Stimulated activated CD4-positive, alpha-beta T cell treated with anti-CD3 and anti-CD28 coated beads, TNF-alpha, amount 100 ng/mL, for 1 hour (primary cell): ENCODE results near the gene RRP15.

Experiments used
- DNase-seq, 3 donors: peaks; one replicate each; pipeline ENCODE4 v3.0.0-alpha.2; 2020; ENCODE audit warnings: low read depth in 3 of 3, low spot score in 1 of 3

The RRP15 gene

GRCh38 chr1:218339267-218339831, 54.3 kb downstream of the RRP15 start:
- no peak for DNase-seq

DNA sequence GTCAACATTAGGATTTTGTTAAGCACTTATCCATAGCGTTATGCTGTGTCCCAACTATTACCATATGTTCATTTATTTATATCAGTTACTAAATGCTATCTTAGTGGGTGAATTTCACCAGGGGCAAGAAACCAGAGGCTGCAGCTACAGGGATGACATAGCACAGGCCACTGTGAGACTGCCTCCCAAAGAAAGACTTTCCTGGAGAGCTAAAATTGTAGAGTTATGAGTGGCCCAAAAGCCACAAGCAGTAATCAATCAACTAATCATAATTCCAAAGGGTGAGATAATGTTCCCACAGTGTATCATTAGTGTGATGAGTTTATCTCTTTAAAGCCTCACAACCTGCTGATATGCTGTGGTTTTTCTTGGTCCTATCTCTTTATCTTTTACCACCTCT, 56.2 kb downstream of the RRP15 start:
- no peak for DNase-seq

DNA sequence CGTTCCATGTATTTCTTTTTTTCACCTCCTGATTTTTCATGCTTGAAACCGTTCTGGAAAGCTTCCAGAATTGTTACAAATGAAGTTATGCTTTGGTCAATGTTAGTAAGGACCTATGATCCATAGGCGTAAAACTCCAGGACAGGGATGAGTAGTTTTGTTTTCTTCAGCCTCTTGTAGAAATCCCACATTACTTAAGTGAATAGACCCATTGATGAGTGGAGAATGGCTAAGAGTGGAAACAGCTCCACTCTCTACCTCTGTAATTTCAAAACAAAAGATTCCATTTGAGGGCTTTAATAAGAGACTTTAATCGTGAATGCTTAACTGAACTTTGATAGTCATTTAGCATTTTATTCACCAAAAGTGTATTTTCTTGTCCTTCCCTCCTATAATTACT, 57.0 kb downstream of the RRP15 start:
- no peak for DNase-seq

DNA sequence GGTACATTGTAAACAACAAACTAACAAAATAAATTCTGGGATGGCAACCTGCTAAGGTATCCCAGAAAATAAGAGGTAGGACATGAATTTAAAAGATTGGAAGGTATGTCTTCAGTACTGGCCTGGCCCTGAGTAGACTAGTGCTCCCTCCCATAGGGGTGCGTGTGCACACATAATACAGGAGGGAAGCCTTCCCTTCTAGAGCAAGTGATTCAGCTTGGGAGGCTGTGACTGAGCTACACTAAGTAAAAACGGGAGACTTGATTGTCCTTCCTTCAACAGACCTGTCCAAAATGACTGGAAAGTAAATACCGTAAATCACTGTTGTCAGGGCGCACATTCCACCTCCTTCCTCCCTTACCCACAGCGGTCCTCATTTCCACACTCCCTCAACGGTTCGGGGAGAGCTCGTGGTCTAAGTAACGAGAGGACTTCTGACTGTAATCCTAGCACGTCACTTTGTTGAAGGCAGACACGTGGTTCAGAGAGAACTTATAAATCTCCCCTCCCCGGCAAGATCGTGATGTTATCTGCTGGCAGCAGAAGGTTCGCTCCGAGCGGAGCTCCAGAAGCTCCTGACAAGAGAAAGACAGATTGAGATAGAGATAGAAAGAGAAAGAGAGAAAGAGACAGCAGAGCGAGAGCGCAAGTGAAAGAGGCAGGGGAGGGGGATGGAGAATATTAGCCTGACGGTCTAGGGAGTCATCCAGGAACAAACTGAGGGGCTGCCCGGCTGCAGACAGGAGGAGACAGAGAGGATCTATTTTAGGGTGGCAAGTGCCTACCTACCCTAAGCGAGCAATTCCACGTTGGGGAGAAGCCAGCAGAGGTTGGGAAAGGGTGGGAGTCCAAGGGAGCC, 60.0 kb downstream of the RRP15 start, which contains the start of gene TGFB2:
Gene TGFB2, plus strand, starts transcription at position 523 of the 859 bp plus-strand sequence. CDS start 1,366 bp downstream, outside the sequence.
- no peak for DNase-seq

DNA sequence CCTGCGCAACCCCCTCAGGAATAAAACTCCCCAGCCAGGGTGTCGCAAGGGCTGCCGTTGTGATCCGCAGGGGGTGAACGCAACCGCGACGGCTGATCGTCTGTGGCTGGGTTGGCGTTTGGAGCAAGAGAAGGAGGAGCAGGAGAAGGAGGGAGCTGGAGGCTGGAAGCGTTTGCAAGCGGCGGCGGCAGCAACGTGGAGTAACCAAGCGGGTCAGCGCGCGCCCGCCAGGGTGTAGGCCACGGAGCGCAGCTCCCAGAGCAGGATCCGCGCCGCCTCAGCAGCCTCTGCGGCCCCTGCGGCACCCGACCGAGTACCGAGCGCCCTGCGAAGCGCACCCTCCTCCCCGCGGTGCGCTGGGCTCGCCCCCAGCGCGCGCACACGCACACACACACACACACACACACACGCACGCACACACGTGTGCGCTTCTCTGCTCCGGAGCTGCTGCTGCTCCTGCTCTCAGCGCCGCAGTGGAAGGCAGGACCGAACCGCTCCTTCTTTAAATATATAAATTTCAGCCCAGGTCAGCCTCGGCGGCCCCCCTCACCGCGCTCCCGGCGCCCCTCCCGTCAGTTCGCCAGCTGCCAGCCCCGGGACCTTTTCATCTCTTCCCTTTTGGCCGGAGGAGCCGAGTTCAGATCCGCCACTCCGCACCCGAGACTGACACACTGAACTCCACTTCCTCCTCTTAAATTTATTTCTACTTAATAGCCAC, 60.7 kb downstream of the RRP15 start:
- DNase-seq = peak in 1 of 3 donors; percentile 16

DNA sequence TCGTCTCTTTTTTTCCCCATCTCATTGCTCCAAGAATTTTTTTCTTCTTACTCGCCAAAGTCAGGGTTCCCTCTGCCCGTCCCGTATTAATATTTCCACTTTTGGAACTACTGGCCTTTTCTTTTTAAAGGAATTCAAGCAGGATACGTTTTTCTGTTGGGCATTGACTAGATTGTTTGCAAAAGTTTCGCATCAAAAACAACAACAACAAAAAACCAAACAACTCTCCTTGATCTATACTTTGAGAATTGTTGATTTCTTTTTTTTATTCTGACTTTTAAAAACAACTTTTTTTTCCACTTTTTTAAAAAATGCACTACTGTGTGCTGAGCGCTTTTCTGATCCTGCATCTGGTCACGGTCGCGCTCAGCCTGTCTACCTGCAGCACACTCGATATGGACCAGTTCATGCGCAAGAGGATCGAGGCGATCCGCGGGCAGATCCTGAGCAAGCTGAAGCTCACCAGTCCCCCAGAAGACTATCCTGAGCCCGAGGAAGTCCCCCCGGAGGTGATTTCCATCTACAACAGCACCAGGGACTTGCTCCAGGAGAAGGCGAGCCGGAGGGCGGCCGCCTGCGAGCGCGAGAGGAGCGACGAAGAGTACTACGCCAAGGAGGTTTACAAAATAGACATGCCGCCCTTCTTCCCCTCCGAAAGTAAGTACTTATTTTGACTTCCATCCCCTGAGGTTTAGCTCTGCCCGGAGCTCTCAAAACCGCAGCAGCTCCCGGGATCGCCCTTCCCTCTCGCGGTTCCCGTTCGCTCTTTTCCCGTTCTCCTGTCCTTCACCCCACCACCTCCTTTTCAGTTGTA, 61.5 kb downstream of the RRP15 start:
- no peak for DNase-seq

DNA sequence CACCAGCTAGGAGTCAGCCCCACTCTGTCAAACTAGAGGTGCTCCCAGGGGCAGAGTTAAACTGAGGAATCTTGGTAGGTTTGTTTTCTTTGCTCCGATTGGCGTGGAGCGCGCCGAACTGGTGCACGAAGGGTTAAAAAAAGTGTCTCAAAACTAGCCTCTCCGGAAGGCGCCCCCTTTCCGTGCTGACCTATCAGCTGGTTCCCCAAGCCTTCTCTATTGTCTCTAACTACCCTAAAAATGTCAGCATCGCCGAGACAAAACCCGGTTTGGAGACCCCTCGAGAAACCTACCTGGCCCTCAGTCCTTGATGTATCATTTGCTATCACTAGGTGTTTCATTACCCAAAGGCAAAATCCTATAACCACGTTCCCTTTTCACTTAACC, 62.2 kb downstream of the RRP15 start:
- DNase-seq = no peak

GRCh38 chr1:218347723-218348627, 62.9 kb downstream of the RRP15 start:
- no peak for DNase-seq

GRCh38 chr1:218348628-218349071, 63.6 kb downstream of the RRP15 start:
- no peak for DNase-seq

DNA sequence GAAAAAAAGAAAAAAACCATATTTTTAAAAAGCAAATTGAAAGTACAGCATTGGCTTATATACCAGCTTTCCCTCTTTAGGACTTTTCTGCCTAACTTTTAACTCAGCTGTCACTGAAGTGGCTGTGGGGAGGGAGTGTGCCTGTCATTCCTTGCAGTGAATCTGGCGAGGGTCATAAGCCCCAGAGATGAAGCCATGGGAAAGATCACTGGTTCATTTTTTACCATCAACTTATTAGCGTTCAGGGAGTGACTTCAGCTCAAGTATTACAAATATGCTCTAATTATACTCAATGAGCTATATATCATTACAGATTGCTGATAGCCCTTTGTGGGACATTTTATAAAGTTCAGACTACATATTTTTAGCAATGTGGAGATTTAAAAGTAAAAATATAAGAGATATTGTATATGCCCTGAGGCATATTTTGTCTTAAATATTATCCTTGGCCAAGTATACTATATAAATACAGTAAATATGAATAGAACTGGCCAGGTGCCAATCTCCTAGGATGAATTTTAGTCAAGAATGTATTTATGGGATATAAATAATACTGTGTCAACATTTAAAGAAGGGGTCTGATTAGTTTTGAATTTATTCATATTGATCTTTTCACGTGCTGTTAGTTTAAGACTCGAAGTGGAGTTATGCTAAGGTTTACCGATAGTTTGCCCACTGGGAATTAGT, 64.4 kb downstream of the RRP15 start:
- no peak for DNase-seq

DNA sequence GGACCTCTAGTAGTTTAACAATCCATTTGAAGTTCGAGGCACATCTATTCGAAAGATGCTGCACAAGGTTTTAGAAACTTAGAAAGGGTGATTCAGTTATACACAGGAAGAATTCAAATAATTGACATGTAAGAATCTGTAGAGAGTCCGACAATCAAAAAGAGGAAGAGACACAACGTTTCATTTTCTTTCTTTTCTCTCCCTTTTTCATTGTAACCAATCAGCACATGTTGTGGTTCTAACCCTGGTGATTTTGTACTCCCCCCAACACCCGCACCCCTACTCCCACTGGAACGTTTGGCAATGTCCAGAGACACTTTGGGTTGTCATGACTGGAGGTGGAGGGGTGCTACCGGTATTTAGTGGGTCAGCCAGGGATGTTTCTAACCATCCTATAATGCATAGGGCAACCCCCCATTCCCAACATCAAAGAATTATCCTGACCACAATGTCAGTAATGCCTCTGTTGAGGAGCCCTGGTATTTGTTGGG, 65.0 kb downstream of the RRP15 start:
- no peak for DNase-seq

DNA sequence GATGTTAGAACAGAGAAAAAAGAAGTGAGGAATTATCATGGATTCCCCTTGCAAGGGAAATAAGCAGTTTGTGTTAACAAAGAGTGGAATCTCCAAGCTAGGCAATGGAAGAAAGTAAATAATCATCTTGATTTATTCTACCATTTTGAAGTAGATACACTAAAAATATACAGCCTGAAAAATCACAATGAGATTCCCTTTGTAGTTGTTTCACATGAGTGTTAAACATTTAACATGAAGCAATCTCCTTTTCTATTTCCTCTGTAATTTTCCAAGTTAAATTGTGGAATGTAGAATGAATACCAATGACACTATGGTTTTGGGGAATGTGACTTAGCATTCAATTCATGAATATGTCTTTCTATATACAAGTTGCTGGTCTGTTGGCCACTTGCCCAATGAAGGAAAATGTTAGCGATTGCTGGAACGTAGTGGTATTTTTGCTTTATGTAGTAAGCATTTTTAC, 65.7 kb downstream of the RRP15 start:
- no peak for DNase-seq

GRCh38 chr1:218351391-218352074, 66.4 kb downstream of the RRP15 start:
- peak in 1 of 3 donors; percentile 2 for DNase-seq

- DNase-seq = no peak
These were observed 67.0 kb downstream of the RRP15 start for GRCh38 chr1:218352075-218352438.

GRCh38 chr1:218353656-218354055, 68.6 kb downstream of the RRP15 start:
- DNase-seq = no peak

- no peak for DNase-seq
These were observed 70.2 kb downstream of the RRP15 start for GRCh38 chr1:218355278-218355677.

DNA sequence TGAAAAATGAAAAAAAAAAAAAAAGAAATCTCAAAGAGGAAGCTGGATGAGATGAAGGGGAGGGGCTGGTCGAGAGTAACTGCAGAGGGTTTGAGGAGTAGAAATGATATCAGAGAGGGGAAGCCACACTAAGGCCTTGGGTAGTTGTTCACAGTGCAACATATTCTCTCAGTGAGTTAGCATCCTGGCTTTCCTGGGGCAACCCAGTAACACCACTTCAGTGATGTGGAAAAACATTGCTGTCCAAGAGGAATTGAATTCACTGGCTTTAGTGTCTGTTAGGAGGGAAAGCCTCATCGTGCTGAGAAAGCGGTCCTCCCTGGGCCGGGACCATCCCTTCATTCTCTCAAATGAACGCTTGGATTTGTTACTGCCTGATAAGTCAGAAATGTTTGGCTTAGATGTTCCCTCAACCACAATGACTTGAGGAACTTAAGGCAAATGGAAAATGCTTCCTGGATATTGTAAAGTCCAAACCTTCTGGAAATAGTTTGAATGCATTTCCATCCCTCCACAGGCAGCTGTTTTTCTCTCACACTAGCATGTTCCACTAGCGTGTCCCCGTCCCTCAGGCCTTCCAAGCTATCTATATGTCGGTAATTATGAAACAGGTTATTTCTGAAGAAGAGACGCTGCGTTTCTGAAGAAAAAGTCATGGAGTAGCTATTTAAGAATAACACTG, 72.3 kb downstream of the RRP15 start:
- DNase-seq = no peak

- DNase-seq = no peak
These were observed 72.8 kb downstream of the RRP15 start for GRCh38 chr1:218357893-218358232.
